SH-SY5Y (cell line): ENCODE results near the gene KRTAP4-7.

Experiments
- GATA2 ChIP-seq: IDR thresholded peaks from 2 replicates; pipeline ENCODE4 v1.6.1; 2011; ENCODE audit warnings: mild to moderate bottlenecking, low read depth, low read length
- GATA3 ChIP-seq: IDR thresholded peaks from 2 replicates; pipeline ENCODE4 v1.6.1; 2011; ENCODE audit warnings: low read depth, mild to moderate bottlenecking, low read length, moderate library complexity

DNA sequence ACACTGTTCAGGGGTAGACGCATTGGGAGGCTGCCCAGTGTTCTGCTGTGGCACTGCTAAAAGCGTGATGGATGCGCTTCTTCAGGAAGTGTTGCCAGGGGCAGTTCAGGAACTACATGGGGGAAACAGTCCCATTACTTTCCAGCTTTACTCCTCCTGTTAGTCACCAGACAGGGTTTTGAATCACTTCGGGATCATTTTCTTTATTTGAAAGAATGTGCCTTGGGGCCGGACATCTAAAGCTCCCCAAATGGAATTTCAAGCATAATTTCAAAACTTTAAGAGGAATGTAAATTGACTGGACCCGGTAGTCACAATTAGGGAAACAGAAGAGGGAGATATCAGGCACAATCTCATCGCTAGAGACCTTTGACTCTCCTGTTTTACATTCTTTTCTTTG is 35.5 kb upstream of the KRTAP4-7 start:
- TF ChIP-seq GATA2 = no peak
- no peak for TF ChIP-seq GATA3
